Prostate gland (tissue), 2 donors: ENCODE measurements around the gene GOLGA5. TPM values are rescaled to one million over a fixed set of nuclear protein-coding genes. Genes with fewer than 3 reads are reported as not detected.
A peak's percentile ranks its signal among the peaks of the same experiment; 100 is the strongest.
"Not testable (repeated sequence)": the region's sequence is repeated elsewhere in the genome, so short reads cannot be mapped to it uniquely, and the experiment has no call there.

ENCODE experiments used
- DNase-seq: peaks from one replicate; pipeline ENCODE4 v3.0.0-alpha.2; 2019; ENCODE audit warnings: low spot score
- H3K27ac ChIP-seq, 2 donors: fragments of 200-600 bp; sonication (generic); 2 replicates each; pipeline ENCODE4 v1.5.1; 2017 to 2019
- H3K27me3 ChIP-seq: fragments of 200-600 bp; sonication (generic); replicated peaks from 2 replicates; pipeline ENCODE4 v1.5.1; 2019; ENCODE audit not compliant: insufficient read depth
- H3K36me3 ChIP-seq, 2 donors: fragments of 200-600 bp; sonication (generic); 1 replicate in 1 of 2; 2 replicates in 1 of 2; pipeline versions ENCODE4 v1.5.1 to v1.8.1; 2017 to 2019
- H3K4me1 ChIP-seq: fragments of 200-600 bp; sonication (generic); replicated peaks from 2 replicates; pipeline ENCODE4 v1.5.1; 2019
- H3K4me3 ChIP-seq, 2 donors: fragments of 200-600 bp; sonication (generic); 2 replicates each; pipeline ENCODE4 v1.5.1; 2017 to 2019
- H3K9me3 ChIP-seq: fragments of 200-600 bp; sonication (generic); 2 replicates; pipeline ENCODE4 v1.5.1; 2017
- CTCF ChIP-seq, 4 experiments: fragments of 200-600 bp in 2 of 4; fragments of 450-650 bp in 2 of 4; sonication (generic) in 2 of 4; IDR thresholded peaks; 1 replicate in 3 of 4; 2 replicates in 1 of 4; pipeline ENCODE4 v1.5.1; 2016 to 2019; ENCODE audit warnings: antibody characterized with exemption in 4 of 4, mild to moderate bottlenecking in 2 of 4, moderate library complexity in 2 of 4
- POLR2A ChIP-seq: fragments of 450-650 bp; IDR thresholded peaks from one replicate; pipeline ENCODE4 v1.6.1; 2016; ENCODE audit warnings: antibody characterized with exemption, mild to moderate bottlenecking
- POLR2AphosphoS5 ChIP-seq: sonication (generic); formaldehyde crosslinking; IDR thresholded peaks from one replicate; pipeline ENCODE4 v1.6.1; 2017; ENCODE audit warnings: antibody characterized with exemption
- WGBS: methylation state at CpG from one replicate; pipeline ENCODE4 v1.1.5; 2018; 5-methylcytosine and 5-hydroxymethylcytosine counted together
- intact Hi-C: fragments of 100-400 bp; cut with DNase I; formaldehyde crosslinking; loops from one replicate; pipeline ENCODE4 v1.14.2; 2022
- total RNA-seq, 2 donors: library from RNA; depleted of rRNA; stranded (reverse); fragments of >200 nt; gene quantifications; one replicate each; pipeline ENCODE4 v1.1.0, GENCODE V29; 2016

GOLGA5 gene, protein sequence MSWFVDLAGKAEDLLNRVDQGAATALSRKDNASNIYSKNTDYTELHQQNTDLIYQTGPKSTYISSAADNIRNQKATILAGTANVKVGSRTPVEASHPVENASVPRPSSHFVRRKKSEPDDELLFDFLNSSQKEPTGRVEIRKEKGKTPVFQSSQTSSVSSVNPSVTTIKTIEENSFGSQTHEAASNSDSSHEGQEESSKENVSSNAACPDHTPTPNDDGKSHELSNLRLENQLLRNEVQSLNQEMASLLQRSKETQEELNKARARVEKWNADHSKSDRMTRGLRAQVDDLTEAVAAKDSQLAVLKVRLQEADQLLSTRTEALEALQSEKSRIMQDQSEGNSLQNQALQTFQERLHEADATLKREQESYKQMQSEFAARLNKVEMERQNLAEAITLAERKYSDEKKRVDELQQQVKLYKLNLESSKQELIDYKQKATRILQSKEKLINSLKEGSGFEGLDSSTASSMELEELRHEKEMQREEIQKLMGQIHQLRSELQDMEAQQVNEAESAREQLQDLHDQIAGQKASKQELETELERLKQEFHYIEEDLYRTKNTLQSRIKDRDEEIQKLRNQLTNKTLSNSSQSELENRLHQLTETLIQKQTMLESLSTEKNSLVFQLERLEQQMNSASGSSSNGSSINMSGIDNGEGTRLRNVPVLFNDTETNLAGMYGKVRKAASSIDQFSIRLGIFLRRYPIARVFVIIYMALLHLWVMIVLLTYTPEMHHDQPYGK
- total RNA-seq = 10 to 100 TPM; 63.5 to 69.5 TPM

- Histone ChIP-seq H3K36me3 (no peaks in the 10 kb centered on the region), H3K27ac (peak within 1 kb of the TSS; percentile 82 to 90), H3K4me1 (no peaks in the 10 kb centered on the region), H3K27me3 (no peaks in the 10 kb centered on the region), H3K4me3 (peak within 1 kb of the TSS; percentile 64 to 87), H3K9me3 (no peaks in the 10 kb centered on the region)
- peak; percentile 98 for DNase-seq
- intact Hi-C loops = loop anchor here (5.0 kb wide), 1 partner anchor 47 kb away; the partner anchor contains the start of gene LGMN
- TF ChIP-seq POLR2AphosphoS5 = peak; percentile 95
- TF ChIP-seq POLR2A = peak; percentile 84
- TF ChIP-seq CTCF (IDR thresholded peaks at IDR 0.05) = peak in 3 of 4 experiments; percentile 27 to 73 (median 58)
- under 1% methylated on average over 70 of the region's 71 CpGs for WGBS
Measured at GRCh38 chr14:92793709-92794546, at the start of gene GOLGA5. GOLGA5 (plus strand) TSS chr14:92794305; CDS start chr14:92797438, 3,133 bp downstream.

- H3K9me3 ChIP-seq = no peaks in the 10 kb centered on the region
- H3K4me1 ChIP-seq = no peaks in the 10 kb centered on the region
- no peaks in the 10 kb centered on the region for H3K27me3 ChIP-seq
- peak overlapping the region; percentile 59 to 78 for H3K4me3 ChIP-seq
- intact Hi-C loops = loop anchor here (5.0 kb wide), 1 partner anchor 45 kb away; the partner anchor contains the start of gene GOLGA5
- TF ChIP-seq CTCF (IDR thresholded peaks at IDR 0.05) = no peak
- TF ChIP-seq POLR2AphosphoS5 = no peak
- TF ChIP-seq POLR2A = no peak
- peak overlapping the region; percentile 78 to 85 for H3K27ac ChIP-seq
- DNase-seq = peak; percentile 10
- 3% methylated on average over 16 of the region's 16 CpGs for WGBS
- H3K36me3 ChIP-seq = no peaks in the 10 kb centered on the region
Measured at GRCh38 chr14:92747701-92748258, 46.3 kb upstream of the GOLGA5 start.

- intact Hi-C loops = loop anchor here (5.0 kb wide), 1 partner anchor 44 kb away; the partner anchor contains the start of gene GOLGA5
- H3K9me3 ChIP-seq = no peaks in the 10 kb centered on the region
- 0% methylated on average over 42 of the region's 50 CpGs for WGBS
- H3K4me3 ChIP-seq = peak within 1 kb of the TSS; percentile 59 to 78
- peak within 1 kb of the TSS; percentile 78 to 85 for H3K27ac ChIP-seq
- DNase-seq = peak; percentile 97
- H3K4me1 ChIP-seq = no peaks in the 10 kb centered on the region
- TF ChIP-seq POLR2A (peak; percentile 99), CTCF (IDR thresholded peaks at IDR 0.05) (peak in 2 of 4 experiments; percentile 15 to 16), POLR2AphosphoS5 (peak; percentile 98)
- H3K36me3 ChIP-seq = no peaks in the 10 kb centered on the region
- no peaks in the 10 kb centered on the region for H3K27me3 ChIP-seq
Measured at GRCh38 chr14:92748259-92749016, 45.7 kb upstream of the GOLGA5 start, which contains the start of gene LGMN. LGMN (minus strand) TSS chr14:92748627; CDS start chr14:92732786, 15,841 bp downstream.

DNA sequence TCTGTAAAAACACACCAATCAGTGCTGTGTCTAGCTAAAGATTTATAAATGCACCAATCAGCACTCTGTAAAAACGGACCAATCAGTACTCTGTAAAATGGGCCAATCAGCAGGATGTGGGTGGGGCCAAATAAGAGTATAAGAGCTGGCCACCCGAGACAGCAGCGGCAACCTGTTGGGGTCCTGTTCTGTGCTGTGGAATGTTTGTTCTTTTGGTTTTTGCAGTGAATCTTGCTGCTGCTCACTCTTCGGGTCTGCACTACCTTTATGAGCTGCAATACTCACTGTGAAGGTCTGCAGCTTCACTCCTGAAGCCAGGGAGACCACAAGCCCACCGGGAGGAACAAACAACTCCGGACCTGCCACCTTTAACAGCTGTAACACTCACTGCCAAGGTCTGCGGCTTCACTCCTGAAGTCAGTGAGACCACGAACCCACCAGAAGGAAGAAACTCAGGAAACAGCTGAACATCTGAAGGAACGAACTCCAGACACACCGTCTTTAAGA is 43.8 kb upstream of the GOLGA5 start:
- H3K36me3 ChIP-seq, H3K27me3 ChIP-seq, H3K4me3 ChIP-seq, H3K9me3 ChIP-seq, H3K4me1 ChIP-seq, intact Hi-C loops, H3K27ac ChIP-seq, DNase-seq: not testable (repeated sequence)
- 86% methylated on average over 10 of the region's 10 CpGs for WGBS
